Urinary bladder (tissue), 4 donors: ENCODE data around the gene DISP1. TPM values are rescaled to one million over a fixed set of nuclear protein-coding genes. Genes with fewer than 3 reads are reported as not detected.
"Not testable (repeated sequence)": the region's sequence is repeated elsewhere in the genome, so short reads cannot be mapped to it uniquely, and the experiment has no call there.

ENCODE experiments used
- DNase-seq: peaks from one replicate; pipeline ENCODE4 v3.0.0-alpha.2; 2015; ENCODE audit errors: extremely low spot score
- H3K27ac ChIP-seq: one replicate; pipeline ENCODE4 v1.5.1; 2013; ENCODE audit warnings: low read depth, mild to moderate bottlenecking, moderate library complexity
- H3K36me3 ChIP-seq: one replicate; pipeline ENCODE4 v1.6.1; 2013; ENCODE audit warnings: mild to moderate bottlenecking, moderate library complexity; ENCODE audit not compliant: insufficient read depth
- H3K4me1 ChIP-seq: one replicate; pipeline ENCODE4 v1.6.1; 2013; ENCODE audit warnings: mild to moderate bottlenecking, moderate library complexity; ENCODE audit not compliant: insufficient read depth
- H3K4me3 ChIP-seq: one replicate; pipeline ENCODE4 v1.5.1; 2013; ENCODE audit warnings: low read depth, low read length
- WGBS: extraction: QIAGEN DNeasy Blood & Tissue Kit; methylation state at CpG from one replicate; pipeline ENCODE4 v1.1.7; 2013; 5-methylcytosine and 5-hydroxymethylcytosine counted together
- polyA plus RNA-seq: library from polyadenylated mRNA; stranded (reverse); fragments of 200-250 nt; gene quantifications from one replicate; pipeline ENCODE4 v1.2.3, GENCODE V29; 2013
- total RNA-seq: library from RNA; depleted of rRNA; stranded (reverse); fragments of >200 nt; gene quantifications from one replicate; pipeline ENCODE4 v1.2.3, GENCODE V29; 2014
- donor health status: healthy with polysubstance abuse.
- donor health status: healthy.

DISP1 gene
- total and polyA plus RNA-seq, 2 donors, result 8.5 to 23.1 TPM

GRCh38 chr1:222817529-222817928 lies 2.7 kb downstream of the DISP1 start:
- 55% methylated on average over 1 of the region's 1 CpG for WGBS
- Histone ChIP-seq H3K4me3 (no peak overlapping the region), H3K4me1 (no peaks in the 10 kb centered on the region), H3K36me3 (no peaks in the 10 kb centered on the region), H3K27ac (no peak overlapping the region)
- no peak for DNase-seq

GRCh38 chr1:222818171-222818570 lies 3.3 kb downstream of the DISP1 start:
- H3K27ac ChIP-seq, result no peak overlapping the region
- no peak overlapping the region for H3K4me3 ChIP-seq
- no peak for DNase-seq
- H3K36me3 ChIP-seq, result no peaks in the 10 kb centered on the region
- WGBS, result 80% methylated on average over 1 of the region's 1 CpG
- H3K4me1 ChIP-seq, result no peaks in the 10 kb centered on the region

DNA sequence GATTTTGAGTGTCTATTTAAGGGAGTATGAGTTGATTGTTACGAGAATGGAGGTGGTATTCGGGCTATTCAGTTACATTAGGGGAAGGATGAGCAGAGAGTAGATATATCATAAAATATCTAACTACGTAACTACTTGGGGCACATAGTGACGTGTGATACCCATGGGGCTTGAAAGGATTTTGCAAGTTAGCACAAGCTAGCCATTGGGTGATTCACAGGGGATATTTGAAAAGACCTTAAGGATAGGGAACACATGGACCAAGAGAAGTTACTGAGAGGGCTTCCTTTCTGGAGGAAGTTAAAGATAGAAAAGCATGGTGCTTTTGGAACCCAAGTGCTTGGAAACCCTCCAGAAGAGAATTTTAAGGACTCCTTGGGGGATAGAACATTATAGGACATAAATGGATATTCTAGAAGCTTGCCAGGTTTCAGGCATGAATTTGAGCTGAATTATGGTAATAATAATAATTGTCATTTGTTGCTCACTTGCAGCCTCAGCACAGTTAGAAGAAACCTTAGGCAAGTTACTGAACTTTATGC lies 5.4 kb downstream of the DISP1 start:
- Histone ChIP-seq H3K36me3 (no peaks in the 10 kb centered on the region), H3K27ac (no peak overlapping the region), H3K4me1 (no peaks in the 10 kb centered on the region), H3K4me3 (no peak overlapping the region)
- WGBS, result 92% methylated on average over 4 of the region's 4 CpGs
- no peak for DNase-seq

- DNase-seq, result no peak
- Histone ChIP-seq H3K27ac (no peak overlapping the region), H3K4me1 (no peaks in the 10 kb centered on the region), H3K36me3 (no peaks in the 10 kb centered on the region), H3K4me3 (no peak overlapping the region)
- 95% methylated on average over 4 of the region's 4 CpGs for WGBS
These were observed 6.4 kb downstream of the DISP1 start for GRCh38 chr1:222821239-222821638.

DNA sequence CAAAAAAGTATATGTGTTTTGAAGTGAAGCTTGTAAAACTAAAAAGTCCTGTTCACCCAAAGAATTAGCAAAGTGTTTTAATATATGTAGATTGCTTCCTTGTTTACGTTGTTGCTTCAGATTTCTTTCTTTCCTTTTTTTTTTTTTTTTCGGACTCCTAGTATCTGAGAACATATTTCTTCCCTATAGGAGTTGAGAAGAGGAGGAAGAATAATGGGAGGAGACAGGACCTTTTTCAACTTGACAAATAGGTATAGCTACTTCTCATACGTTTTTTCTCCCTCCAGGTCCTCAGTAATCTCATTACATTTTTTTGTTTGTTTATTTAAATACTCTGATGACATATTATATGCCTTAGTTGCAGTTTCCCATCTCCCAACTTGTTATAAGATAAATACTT lies 8.9 kb downstream of the DISP1 start:
- Histone ChIP-seq H3K4me1 (no peaks in the 10 kb centered on the region), H3K4me3 (no peak overlapping the region)
- 79% methylated on average over 3 of the region's 3 CpGs for WGBS

GRCh38 chr1:222824641-222825040 lies 9.8 kb downstream of the DISP1 start:
- Histone ChIP-seq H3K4me3 (no peak overlapping the region), H3K36me3 (no peaks in the 10 kb centered on the region), H3K27ac (no peak overlapping the region), H3K4me1 (no peaks in the 10 kb centered on the region)
- 51% methylated on average over 3 of the region's 3 CpGs for WGBS
- DNase-seq, result no peak

More for the DNA sequence above, 8.9 kb downstream of the DISP1 start:
- no peaks in the 10 kb centered on the region for H3K36me3 ChIP-seq
- no peak for DNase-seq
- no peak overlapping the region for H3K27ac ChIP-seq

DNA sequence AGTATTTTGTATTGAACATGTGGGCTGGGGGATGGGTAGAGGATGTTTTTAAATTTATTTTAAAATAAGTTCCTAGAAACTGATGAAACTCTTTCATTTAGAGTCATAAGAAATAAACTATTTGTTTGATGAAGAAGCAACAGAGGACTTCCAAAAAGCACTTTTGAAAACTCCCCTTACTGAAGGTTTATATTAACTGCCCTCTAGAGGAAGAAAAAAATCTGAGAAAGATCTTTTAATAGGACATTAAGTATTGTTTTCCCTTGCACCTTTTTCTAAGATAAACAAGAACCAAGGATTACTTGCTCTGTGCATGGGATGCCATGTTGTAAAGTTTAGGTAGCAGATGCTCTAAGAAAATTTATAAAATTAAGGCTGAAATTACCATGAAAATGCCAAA lies 14.1 kb downstream of the DISP1 start:
- H3K36me3 ChIP-seq, result no peaks in the 10 kb centered on the region
- H3K27ac ChIP-seq, result no peak overlapping the region
- DNase-seq, result no peak
- no peaks in the 10 kb centered on the region for H3K4me1 ChIP-seq
- H3K4me3 ChIP-seq, result no peak overlapping the region

DNA sequence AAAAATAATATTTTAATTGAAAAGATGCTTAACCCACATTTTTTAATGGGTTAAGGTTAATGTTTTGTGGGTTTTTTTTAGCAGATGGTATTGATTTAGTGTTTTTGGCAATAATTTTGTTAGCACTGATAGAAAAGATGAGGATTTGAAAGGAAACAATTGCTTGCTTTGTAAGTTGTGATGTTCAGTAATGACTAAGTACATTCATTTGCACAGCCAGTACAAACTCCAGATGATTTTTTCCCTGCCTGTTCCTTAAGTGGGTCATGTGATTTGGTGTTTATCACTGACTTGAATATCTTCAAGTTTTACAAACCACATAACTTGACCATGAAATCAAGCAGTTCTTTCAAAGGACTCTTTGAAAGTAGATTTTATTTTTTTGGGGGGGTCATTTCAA lies 15.0 kb downstream of the DISP1 start:
- no peak for DNase-seq
- Histone ChIP-seq H3K4me1 (no peaks in the 10 kb centered on the region), H3K36me3 (no peaks in the 10 kb centered on the region), H3K27ac (no peak overlapping the region), H3K4me3 (no peak overlapping the region)

GRCh38 chr1:222833356-222833876 lies 18.6 kb downstream of the DISP1 start:
- Histone ChIP-seq H3K36me3 (no peaks in the 10 kb centered on the region), H3K4me3 (no peak overlapping the region), H3K27ac (no peak overlapping the region), H3K4me1 (no peaks in the 10 kb centered on the region)
- DNase-seq, result no peak
- 91% methylated on average over 2 of the region's 2 CpGs for WGBS

- H3K4me1 ChIP-seq, result no peaks in the 10 kb centered on the region
- no peaks in the 10 kb centered on the region for H3K36me3 ChIP-seq
- H3K4me3 ChIP-seq, result no peak overlapping the region
- no peak overlapping the region for H3K27ac ChIP-seq
- DNase-seq, result no peak
- WGBS, result 77% methylated on average over 6 of the region's 6 CpGs
These were observed 28.9 kb downstream of the DISP1 start for GRCh38 chr1:222843469-222844410.

GRCh38 chr1:222844411-222844779 lies 29.6 kb downstream of the DISP1 start:
- H3K36me3 ChIP-seq, result no peaks in the 10 kb centered on the region
- H3K4me1 ChIP-seq, result no peaks in the 10 kb centered on the region
- H3K27ac ChIP-seq, result no peak overlapping the region
- 78% methylated on average over 3 of the region's 3 CpGs for WGBS
- H3K4me3 ChIP-seq, result no peak overlapping the region
- no peak for DNase-seq

DNA sequence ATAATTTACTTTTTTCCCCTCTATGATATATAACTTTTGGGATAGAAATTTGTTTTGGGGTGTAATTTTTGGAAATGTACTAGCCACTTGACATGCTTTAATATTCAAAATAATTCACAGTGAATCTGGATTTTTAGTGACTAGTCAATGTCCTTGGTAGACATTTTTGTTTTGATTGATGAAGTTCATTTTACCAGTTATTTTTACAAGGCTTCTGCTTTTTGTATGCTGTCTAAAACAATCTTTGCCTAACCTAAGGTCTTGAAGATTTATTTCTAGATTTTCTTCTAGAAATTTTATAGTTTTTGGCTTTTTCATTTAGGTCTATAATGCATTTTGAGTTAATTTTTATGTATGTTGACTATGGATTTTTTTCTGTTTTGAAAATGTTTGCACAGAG lies 30.9 kb downstream of the DISP1 start:
- Histone ChIP-seq H3K36me3 (no peaks in the 10 kb centered on the region), H3K4me3 (no peak overlapping the region), H3K4me1 (no peaks in the 10 kb centered on the region), H3K27ac (no peak overlapping the region)
- DNase-seq, result no peak

DNA sequence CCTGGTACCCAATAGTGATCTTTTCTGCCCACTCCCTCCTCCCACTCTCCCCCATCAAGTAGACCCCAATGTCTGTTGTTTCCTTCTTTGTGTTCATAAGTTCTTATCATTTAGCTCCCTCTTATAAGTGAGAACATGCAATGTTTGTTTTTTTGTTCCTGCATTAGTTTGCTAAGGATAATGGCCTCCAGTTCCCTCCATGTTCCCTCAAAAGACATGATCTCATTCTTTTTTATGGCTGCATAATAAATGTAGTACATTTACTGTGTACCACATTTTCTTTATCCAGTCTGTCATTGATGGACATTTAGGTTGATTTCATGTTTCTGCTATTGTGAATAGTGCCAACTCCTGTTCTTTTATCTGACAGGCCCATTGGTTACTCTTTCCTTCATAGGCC lies 35.7 kb downstream of the DISP1 start:
- H3K4me3 ChIP-seq, H3K27ac ChIP-seq, H3K4me1 ChIP-seq, H3K36me3 ChIP-seq, DNase-seq: not testable (repeated sequence)

DNA sequence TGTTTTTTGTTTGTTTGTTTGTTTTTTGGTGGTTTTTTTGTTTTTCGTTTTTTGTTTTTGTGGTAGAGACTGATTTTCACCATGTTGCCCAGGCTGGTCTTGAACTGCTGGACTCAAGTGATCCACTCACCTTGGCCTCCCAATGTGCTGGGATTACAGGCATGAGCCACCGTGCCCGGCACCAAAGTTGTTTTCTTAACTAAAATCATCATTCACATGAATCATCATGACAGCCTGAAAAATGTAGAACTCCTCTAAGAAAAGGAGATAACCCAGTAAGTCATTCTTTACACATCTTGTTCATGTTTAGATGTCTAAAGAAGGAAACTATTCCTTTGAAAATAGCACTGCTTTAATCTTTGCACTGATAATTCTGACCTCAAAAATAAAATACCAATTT lies 37.5 kb downstream of the DISP1 start:
- no peaks in the 10 kb centered on the region for H3K36me3 ChIP-seq
- WGBS, result 62% methylated on average over 3 of the region's 3 CpGs
- no peak for DNase-seq
- H3K4me1 ChIP-seq, result no peaks in the 10 kb centered on the region
- no peak overlapping the region for H3K4me3 ChIP-seq
- no peak overlapping the region for H3K27ac ChIP-seq
